Spleen (tissue), 11 donors: ENCODE measurements around the gene TJP2. TPM values are rescaled to one million over a fixed set of nuclear protein-coding genes. Genes with fewer than 3 reads are reported as not detected.

Experiments
- DNase-seq: peaks from one replicate; pipeline ENCODE4 v3.0.0-alpha.2; 2020
- H3K27ac ChIP-seq, 8 donors: fragments of 200-600 bp; sonication (generic) in 7 of 8; 1 replicate in 4 of 8; 2 replicates in 4 of 8; pipeline versions ENCODE4 v1.5.0 to v1.8.0; 2016 to 2021; ENCODE audit warnings: inconsistent platforms in 4 of 8, mild to moderate bottlenecking in 4 of 8, moderate library complexity in 1 of 8
- H3K27me3 ChIP-seq, 7 donors: fragments of 200-600 bp; sonication (generic) in 6 of 7; replicated peaks in 1 of 7; 1 replicate in 4 of 7; 2 replicates in 3 of 7; pipeline versions ENCODE4 v1.5.0 to v1.8.0; 2016 to 2021; ENCODE audit warnings: inconsistent platforms in 3 of 7, mild to moderate bottlenecking in 1 of 7
- H3K36me3 ChIP-seq, 6 donors: fragments of 200-600 bp; sonication (generic) in 5 of 6; 1 replicate in 4 of 6; 2 replicates in 2 of 6; pipeline versions ENCODE4 v1.5.0 to v1.8.0; 2016 to 2021; ENCODE audit warnings: inconsistent platforms in 2 of 6
- H3K4me1 ChIP-seq, 6 donors: fragments of 200-600 bp; sonication (generic) in 5 of 6; 1 replicate in 3 of 6; 2 replicates in 3 of 6; pipeline versions ENCODE4 v1.5.0 to v1.8.0; 2016 to 2021; ENCODE audit warnings: inconsistent platforms in 3 of 6
- H3K4me3 ChIP-seq, 8 donors: fragments of 200-600 bp; sonication (generic) in 7 of 8; 1 replicate in 4 of 8; 2 replicates in 4 of 8; pipeline versions ENCODE4 v1.5.0 to v1.8.0; 2016 to 2021; ENCODE audit warnings: inconsistent platforms in 4 of 8, mild to moderate bottlenecking in 4 of 8, moderate library complexity in 2 of 8
- H3K9me3 ChIP-seq, 8 donors: fragments of 200-600 bp; sonication (generic) in 7 of 8; 1 replicate in 4 of 8; 2 replicates in 4 of 8; pipeline versions ENCODE4 v1.5.0 to v1.8.0; 2016 to 2021; ENCODE audit warnings: inconsistent platforms in 4 of 8
- CTCF ChIP-seq, 11 experiments: fragments of 200-600 bp in 7 of 11; fragments of 450-650 bp in 4 of 11; sonication (generic) in 4 of 11; IDR thresholded peaks in 8 of 11; conservative IDR thresholded peaks in 3 of 11; 1 replicate in 7 of 11; 2 replicates in 4 of 11; pipeline versions ENCODE4 v1.4.0 to v1.8.0; 2016 to 2021; ENCODE audit warnings: antibody characterized with exemption in 11 of 11, inconsistent platforms in 4 of 11, mild to moderate bottlenecking in 1 of 11
- POLR2A ChIP-seq, 3 donors: fragments of 450-650 bp; IDR thresholded peaks; one replicate each; pipeline ENCODE4 v1.5.1; 2017; ENCODE audit warnings: antibody characterized with exemption in 3 of 3, mild to moderate bottlenecking in 1 of 3
- POLR2AphosphoS5 ChIP-seq, 3 donors: sonication (generic); formaldehyde crosslinking; IDR thresholded peaks; one replicate each; pipeline ENCODE4 v1.5.1; 2017; ENCODE audit warnings: antibody characterized with exemption in 3 of 3
- WGBS, 5 donors: extraction: QIAGEN DNeasy Blood & Tissue Kit in 3 of 5; methylation state at CpG; one replicate each; pipeline versions ENCODE4 v1.1.5 to v1.1.7; 2013 to 2018; 5-methylcytosine and 5-hydroxymethylcytosine counted together
- intact Hi-C: fragments of 100-400 bp; cut with DNase I; formaldehyde crosslinking; loops from one replicate; pipeline ENCODE4 v1.15.0; 2023; ENCODE audit warnings: low total_unique reads
- polyA plus RNA-seq, 3 donors: library from polyadenylated mRNA; stranded (reverse); fragments of 200-250 nt; gene quantifications; one replicate each; pipeline ENCODE4 v1.2.1, GENCODE V29; 2013
- total RNA-seq, 7 donors: library from RNA; depleted of rRNA in 3 of 7; stranded (reverse); fragments of >200 nt in 3 of 7; fragmentation: NEBNext Ultra II Directional in 4 of 7; extraction: Animal tissue kit (Norgen Biotek cat#: 25700) in 4 of 7; gene quantifications; one replicate each; pipeline versions ENCODE4 v1.1.0 to v1.2.1, GENCODE V29; 2016 to 2021
- donor health status: healthy with polysubstance abuse.
- donor health status: DM: no; HTN: no; CAD: no; lungs with moderate emphysema.
- donor health status: DM: no; HTN: no; CAD: no.
- donor health status: Bipolar disorder and iron deficiency.
- donor health status: healthy.
- donor health status: DM: no; HTN: no; CAD: no.
- donor health status: DM: yes; HTN: yes; CAD: no.

TJP2 gene
- total and polyA plus RNA-seq, 10 donors = 2.9 to 20.5 (median 15.2) TPM

GRCh38 chr9:69143291-69143690 lies 30.8 kb upstream of the TJP2 start:
- no peaks in the 10 kb centered on the region for H3K36me3 ChIP-seq
- H3K4me1 ChIP-seq = peaks cover 0 to 8% (median 2%) of the 10 kb centered on the region in 6 donors
- H3K27me3 ChIP-seq = no peaks in the 10 kb centered on the region
- intact Hi-C loops = no loop called here
- H3K27ac ChIP-seq = no peak overlapping the region
- no peaks in the 10 kb centered on the region for H3K9me3 ChIP-seq
- no peak overlapping the region for H3K4me3 ChIP-seq
- no peak for DNase-seq
- WGBS, 5 donors = 77 to 94% (median 81%) methylated on average over 1 of the region's 1 CpG
- TF ChIP-seq POLR2AphosphoS5 (IDR thresholded peaks at IDR 0.05) (no peak), CTCF (IDR thresholded peaks at IDR 0.05 in 8 of 11, conservative IDR thresholded peaks at IDR 0.05 in 3 of 11) (no peak), POLR2A (IDR thresholded peaks at IDR 0.05) (no peak)

- WGBS, 5 donors = 93 to 98% (median 95%) methylated on average over 8 of the region's 8 CpGs
- no peaks in the 10 kb centered on the region for H3K36me3 ChIP-seq
- no peaks in the 10 kb centered on the region for H3K9me3 ChIP-seq
- H3K27ac ChIP-seq = no peak overlapping the region
- TF ChIP-seq POLR2A (IDR thresholded peaks at IDR 0.05) = no peak
- intact Hi-C loops = no loop called here
- H3K27me3 ChIP-seq = no peaks in the 10 kb centered on the region
- no peak overlapping the region for H3K4me3 ChIP-seq
- no peak for DNase-seq
- peaks cover 0 to 8% (median 2%) of the 10 kb centered on the region in 6 donors for H3K4me1 ChIP-seq
Observed at GRCh38 chr9:69145144-69145715, 28.8 kb upstream of the TJP2 start.

GRCh38 chr9:69147041-69147834 lies 26.8 kb upstream of the TJP2 start:
- Histone ChIP-seq H3K4me1 (peaks cover 0 to 5% (median 1%) of the 10 kb centered on the region in 6 donors), H3K27me3 (no peaks in the 10 kb centered on the region), H3K9me3 (no peaks in the 10 kb centered on the region), H3K4me3 (no peak overlapping the region), H3K27ac (no peak overlapping the region), H3K36me3 (no peaks in the 10 kb centered on the region)
- intact Hi-C loops = no loop called here
- TF ChIP-seq POLR2AphosphoS5 (IDR thresholded peaks at IDR 0.05) (no peak), CTCF (IDR thresholded peaks at IDR 0.05 in 8 of 11, conservative IDR thresholded peaks at IDR 0.05 in 3 of 11) (no peak), POLR2A (IDR thresholded peaks at IDR 0.05) (no peak)
- DNase-seq = no peak
- WGBS, 5 donors = 90 to 97% (median 93%) methylated on average over 11 of the region's 11 CpGs

GRCh38 chr9:69149321-69149807 lies 24.7 kb upstream of the TJP2 start:
- intact Hi-C loops = no loop called here
- Histone ChIP-seq H3K4me3 (no peak overlapping the region), H3K27me3 (no peaks in the 10 kb centered on the region), H3K36me3 (no peaks in the 10 kb centered on the region), H3K9me3 (no peaks in the 10 kb centered on the region), H3K27ac (peak overlapping the region in 1 of 8 donors; percentile 20), H3K4me1 (no peaks in the 10 kb centered on the region)
- 28 to 39% (median 33%) methylated on average over 7 of the region's 7 CpGs for WGBS, 5 donors
- DNase-seq = no peak
- TF ChIP-seq POLR2A (IDR thresholded peaks at IDR 0.05) (no peak), CTCF (IDR thresholded peaks at IDR 0.05 in 8 of 11, conservative IDR thresholded peaks at IDR 0.05 in 3 of 11) (no peak), POLR2AphosphoS5 (IDR thresholded peaks at IDR 0.05) (no peak)
